ENCODE measurements around the gene MYH10.
A peak's percentile ranks its signal among the peaks of the same experiment; 100 is the strongest.

The MYH10 gene

GRCh38 chr17:8496081-8496480, 134.4 kb downstream of the MYH10 start:
- Histone ChIP-seq H3K27me3 (no peaks in the 10 kb centered on the region), H3K36me3 (peaks cover 21 to 100% (median 98%) of the 10 kb centered on the region in 11 experiments; a peak in 21 of 22 replicates), H3K27ac (no peak overlapping the region), H3K4me3 (no peak overlapping the region), H3K4me2 (no peak overlapping the region), H3K9me3 (replicated peaks in 1 of 11) (no peaks in the 10 kb centered on the region), H3K4me1 (no peaks in the 10 kb centered on the region), H4K20me1 (peaks cover 0 to 9% (median 0%) of the 10 kb centered on the region in 11 experiments; a peak in 2 of 22 replicates), H3K9ac (no peak overlapping the region)
- TF ChIP-seq Cebpa-rat (IDR thresholded peaks at IDR 0.05), result no peak

- H3K27ac ChIP-seq, result no peak overlapping the region
- H3K36me3 ChIP-seq, result peaks cover 24 to 100% (median 97%) of the 10 kb centered on the region in 11 experiments; a peak in 21 of 22 replicates
- H3K4me2 ChIP-seq, result no peak overlapping the region
- H3K4me1 ChIP-seq, result peaks cover 0 to 7% (median 0%) of the 10 kb centered on the region in 10 experiments; a peak in 5 of 20 replicates
- no peak overlapping the region for H3K4me3 ChIP-seq
- no peak overlapping the region for H3K9ac ChIP-seq
- no peaks in the 10 kb centered on the region for H3K9me3 ChIP-seq (replicated peaks in 1 of 11)
- no peaks in the 10 kb centered on the region for H3K27me3 ChIP-seq
- H4K20me1 ChIP-seq, result peaks cover 0 to 10% (median 0%) of the 10 kb centered on the region in 11 experiments; a peak in 3 of 22 replicates
- TF ChIP-seq Cebpa-rat (IDR thresholded peaks at IDR 0.05), result peak in 1 of 11 experiments; percentile 33; a peak in 1 of 22 replicates
Observed at GRCh38 chr17:8494506-8495111, 135.9 kb downstream of the MYH10 start.

- Histone ChIP-seq H3K27me3 (no peaks in the 10 kb centered on the region), H3K36me3 (peaks cover 24 to 100% (median 97%) of the 10 kb centered on the region in 11 experiments; a peak in 21 of 22 replicates), H3K27ac (no peak overlapping the region), H3K4me3 (no peak overlapping the region), H3K4me2 (no peak overlapping the region), H4K20me1 (peaks cover 0 to 9% (median 0%) of the 10 kb centered on the region in 11 experiments; a peak in 4 of 22 replicates), H3K4me1 (peaks cover 0 to 7% (median 2%) of the 10 kb centered on the region in 10 experiments; a peak in 8 of 20 replicates), H3K9ac (no peak overlapping the region), H3K9me3 (replicated peaks in 1 of 11) (no peaks in the 10 kb centered on the region)
- no peak for TF ChIP-seq Cebpa-rat (IDR thresholded peaks at IDR 0.05)
Observed at GRCh38 chr17:8494021-8494420, 136.5 kb downstream of the MYH10 start.

- H3K36me3 ChIP-seq, result peaks cover 27 to 100% (median 98%) of the 10 kb centered on the region in 11 experiments; a peak in 21 of 22 replicates
- no peak overlapping the region for H3K9ac ChIP-seq
Observed at GRCh38 chr17:8492121-8492520, 138.4 kb downstream of the MYH10 start.

DNA sequence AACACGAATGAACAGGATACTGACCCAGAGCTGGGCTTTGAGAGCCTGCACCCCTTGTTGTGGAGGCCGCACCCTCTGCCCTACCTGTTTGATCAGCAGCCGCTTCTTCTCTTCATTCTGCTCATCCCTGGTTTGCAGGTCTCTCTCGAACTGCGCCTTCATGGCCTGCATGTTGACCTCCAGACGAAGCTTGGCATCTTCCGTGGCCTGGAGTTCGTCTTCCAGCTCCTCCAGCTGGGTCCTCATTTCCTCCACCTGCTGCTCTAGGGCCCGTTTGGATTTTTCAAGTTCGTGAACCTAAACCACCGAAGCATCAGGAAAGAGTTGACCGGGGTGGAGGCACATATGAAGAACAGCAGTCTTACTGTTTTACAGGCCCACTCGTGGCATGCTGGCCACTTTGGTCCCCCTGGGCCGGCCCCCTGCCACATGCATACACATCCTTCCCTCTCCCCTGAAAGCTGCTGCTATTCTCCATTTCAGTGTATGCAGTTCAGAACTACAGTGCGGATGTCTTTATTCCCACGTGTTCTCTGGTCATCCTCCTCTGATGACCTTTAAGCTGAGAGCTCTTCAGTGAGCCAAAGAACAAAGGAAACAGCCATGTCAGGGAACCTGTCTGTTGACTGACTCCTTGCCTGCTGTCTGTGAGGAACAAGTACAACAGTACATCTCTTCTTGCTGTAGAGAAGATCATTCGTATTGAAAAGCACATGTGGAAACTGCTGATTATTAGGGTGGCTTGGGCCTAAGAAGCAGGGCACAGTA, 140.1 kb downstream of the MYH10 start:
- Histone ChIP-seq H3K27ac (no peak overlapping the region), H3K9me3 (replicated peaks in 1 of 11) (peaks cover 0 to 3% (median 0%) of the 10 kb centered on the region in 11 experiments; a peak in 3 of 22 replicates), H3K4me3 (no peak overlapping the region), H3K9ac (no peak overlapping the region), H3K4me1 (peaks cover 0 to 13% (median 6%) of the 10 kb centered on the region in 10 experiments; a peak in 8 of 20 replicates), H4K20me1 (peaks cover 0 to 12% (median 4%) of the 10 kb centered on the region in 11 experiments; a peak in 5 of 22 replicates), H3K36me3 (peaks cover 32 to 100% (median 98%) of the 10 kb centered on the region in 11 experiments; a peak in 21 of 22 replicates), H3K27me3 (no peaks in the 10 kb centered on the region), H3K4me2 (no peak overlapping the region)
- no peak for TF ChIP-seq Cebpa-rat (IDR thresholded peaks at IDR 0.05)

More at GRCh38 chr17:8492121-8492520, 138.4 kb downstream of the MYH10 start:
- Histone ChIP-seq H3K4me1 (peaks cover 0 to 13% (median 6%) of the 10 kb centered on the region in 10 experiments; a peak in 8 of 20 replicates), H3K9me3 (replicated peaks in 1 of 11) (no peaks in the 10 kb centered on the region), H3K27ac (no peak overlapping the region), H4K20me1 (peaks cover 0 to 12% (median 4%) of the 10 kb centered on the region in 11 experiments; a peak in 5 of 22 replicates), H3K4me2 (no peak overlapping the region), H3K4me3 (no peak overlapping the region), H3K27me3 (no peaks in the 10 kb centered on the region)
- no peak for TF ChIP-seq Cebpa-rat (IDR thresholded peaks at IDR 0.05)

DNA sequence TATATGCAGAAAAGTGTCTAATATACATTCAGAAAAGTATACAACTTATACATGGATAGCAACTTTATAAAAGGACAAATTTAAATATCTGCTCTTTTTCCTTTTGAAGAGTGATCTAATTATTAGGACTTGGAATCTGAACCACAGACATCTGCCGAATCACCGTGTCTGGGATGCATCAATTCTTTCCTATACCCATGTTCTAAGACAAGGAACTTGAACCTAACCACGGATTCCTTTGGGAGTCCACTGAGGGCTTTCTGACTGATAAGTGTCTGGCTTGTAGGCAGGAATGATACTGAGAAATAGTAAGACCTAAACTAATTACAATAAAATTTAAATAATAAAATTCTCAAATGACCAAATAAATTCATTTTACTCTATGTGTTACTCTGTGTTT, 140.7 kb downstream of the MYH10 start:
- no peaks in the 10 kb centered on the region for H3K27me3 ChIP-seq
- peaks cover 0 to 12% (median 4%) of the 10 kb centered on the region in 11 experiments; a peak in 5 of 22 replicates for H4K20me1 ChIP-seq
- no peak overlapping the region for H3K4me2 ChIP-seq
- peaks cover 0 to 13% (median 6%) of the 10 kb centered on the region in 10 experiments; a peak in 8 of 20 replicates for H3K4me1 ChIP-seq
- H3K36me3 ChIP-seq, result peaks cover 32 to 100% (median 98%) of the 10 kb centered on the region in 11 experiments
- H3K4me3 ChIP-seq, result no peak overlapping the region
- no peak for TF ChIP-seq Cebpa-rat (IDR thresholded peaks at IDR 0.05)
- H3K9me3 ChIP-seq (replicated peaks in 1 of 11), result peaks cover under 1 to 9% (median 2%) of the 10 kb centered on the region in 11 experiments; a peak in 18 of 22 replicates
- H3K27ac ChIP-seq, result no peak overlapping the region
- no peak overlapping the region for H3K9ac ChIP-seq

DNA sequence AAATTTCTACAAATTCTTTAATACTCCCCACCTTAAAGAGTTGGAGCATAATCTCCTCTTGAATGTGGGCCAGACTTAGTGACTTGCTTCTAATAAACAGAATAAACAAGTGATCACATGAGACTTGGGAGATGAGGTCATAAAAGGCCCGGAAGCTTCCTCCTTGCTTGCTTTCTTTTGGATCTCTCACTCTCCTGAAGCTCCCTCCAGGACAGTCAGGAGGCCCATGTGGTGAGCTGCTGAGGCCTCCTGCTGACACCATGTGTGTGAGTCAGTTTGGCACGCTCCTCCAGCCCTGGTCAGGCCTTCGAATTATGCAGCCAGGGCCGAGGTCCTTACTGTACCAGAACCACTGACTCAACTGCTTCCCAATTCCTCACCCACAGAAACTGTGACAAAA, 141.6 kb downstream of the MYH10 start:
- no peak for TF ChIP-seq Cebpa-rat (IDR thresholded peaks at IDR 0.05)
- peaks cover 0 to 12% (median 4%) of the 10 kb centered on the region in 11 experiments; a peak in 5 of 22 replicates for H4K20me1 ChIP-seq
- H3K27ac ChIP-seq, result no peak overlapping the region
- peaks cover 8 to 19% (median 11%) of the 10 kb centered on the region in 11 experiments; a peak in 21 of 22 replicates for H3K9me3 ChIP-seq (replicated peaks in 1 of 11)
- no peak overlapping the region for H3K4me3 ChIP-seq
- H3K4me1 ChIP-seq, result peaks cover 0 to 13% (median 6%) of the 10 kb centered on the region in 10 experiments; a peak in 8 of 20 replicates
- peaks cover 40 to 100% (median 98%) of the 10 kb centered on the region in 11 experiments for H3K36me3 ChIP-seq
- no peaks in the 10 kb centered on the region for H3K27me3 ChIP-seq
- no peak overlapping the region for H3K9ac ChIP-seq
- no peak overlapping the region; a peak in 1 of 22 replicates for H3K4me2 ChIP-seq

DNA sequence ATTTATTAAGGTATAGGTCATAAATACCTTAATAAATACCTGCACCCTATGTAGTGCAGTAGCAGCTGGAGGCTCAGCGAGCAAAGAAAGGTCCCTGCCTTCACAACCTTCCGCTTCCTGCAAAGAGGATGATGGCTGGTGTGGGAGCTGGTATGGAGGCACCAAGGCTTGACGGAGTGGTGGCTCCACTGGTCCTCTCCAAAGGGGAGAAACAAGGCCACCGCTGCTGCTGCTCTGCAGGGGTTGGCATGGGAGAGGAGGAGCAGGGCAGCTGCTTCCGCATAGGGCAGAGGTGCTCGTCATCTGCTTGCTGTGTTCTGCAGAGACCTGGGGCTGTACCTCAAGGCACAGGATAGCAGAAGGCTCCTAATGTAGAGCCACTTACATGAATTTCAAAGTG, 142.0 kb downstream of the MYH10 start:
- no peak overlapping the region for H3K9ac ChIP-seq
- H3K4me1 ChIP-seq, result peaks cover 0 to 13% (median 6%) of the 10 kb centered on the region in 10 experiments; a peak in 8 of 20 replicates
- H3K27me3 ChIP-seq, result no peaks in the 10 kb centered on the region
- H3K4me2 ChIP-seq, result peak overlapping the region in 1 of 11 experiments; percentile 35; a peak in 1 of 22 replicates
- no peak for TF ChIP-seq Cebpa-rat (IDR thresholded peaks at IDR 0.05)
- H3K27ac ChIP-seq, result no peak overlapping the region
- peaks cover 8 to 19% (median 11%) of the 10 kb centered on the region in 11 experiments; a peak in 21 of 22 replicates for H3K9me3 ChIP-seq (replicated peaks in 1 of 11)
- H3K36me3 ChIP-seq, result peaks cover 45 to 100% (median 98%) of the 10 kb centered on the region in 11 experiments
- peaks cover 0 to 12% (median 4%) of the 10 kb centered on the region in 11 experiments; a peak in 5 of 22 replicates for H4K20me1 ChIP-seq
- no peak overlapping the region for H3K4me3 ChIP-seq

All from BLaER1 treated with 17β-estradiol and CSF1 and Interleukin-3, amounts not matched to agents 10 nM and 100 nM (cell line).